Gastroesophageal sphincter (tissue), 3 donors: Measurements from ENCODE around the gene R3HDM2.

Experiments used
- POLR2A ChIP-seq, 2 donors: fragments of 450-650 bp; IDR thresholded peaks; one replicate each; pipeline ENCODE4 v1.6.1; 2017; ENCODE audit warnings: antibody characterized with exemption in 2 of 2, mild to moderate bottlenecking in 2 of 2, moderate library complexity in 1 of 2
- TF ChIP-seq, protein P1 (sequence below), 4 experiments: fragments of 200-600 bp in 2 of 4; fragments of 450-650 bp in 2 of 4; sonication (generic) in 1 of 4; IDR thresholded peaks; one replicate each; pipeline ENCODE4 v1.5.1; 2017 to 2019; ENCODE audit warnings: antibody characterized with exemption in 4 of 4, mild to moderate bottlenecking in 2 of 4, moderate library complexity in 2 of 4

DNA sequence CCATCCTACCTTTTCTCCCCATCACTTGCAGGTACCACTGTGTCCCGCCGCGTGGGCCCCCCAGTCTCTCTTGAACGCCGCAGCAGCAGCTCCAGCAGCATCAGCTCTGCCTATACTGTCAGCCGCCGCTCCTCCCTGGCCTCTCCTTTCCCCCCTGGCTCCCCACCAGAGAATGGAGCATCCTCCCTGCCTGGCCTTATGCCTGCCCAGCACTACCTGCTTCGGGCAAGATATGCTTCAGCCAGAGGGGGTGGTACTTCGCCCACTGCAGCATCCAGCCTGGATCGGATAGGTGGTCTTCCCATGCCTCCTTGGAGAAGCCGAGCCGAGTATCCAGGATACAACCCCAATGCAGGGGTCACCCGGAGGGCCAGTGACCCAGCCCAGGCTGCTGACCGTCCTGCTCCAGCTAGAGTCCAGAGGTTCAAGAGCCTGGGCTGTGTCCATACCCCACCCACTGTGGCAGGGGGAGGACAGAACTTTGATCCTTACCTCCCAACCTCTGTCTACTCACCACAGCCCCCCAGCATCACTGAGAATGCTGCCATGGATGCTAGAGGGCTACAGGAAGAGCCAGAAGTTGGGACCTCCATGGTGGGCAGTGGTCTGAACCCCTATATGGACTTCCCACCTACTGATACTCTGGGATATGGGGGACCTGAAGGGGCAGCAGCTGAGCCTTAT, 39.6 kb upstream of the R3HDM2 start:
- TF ChIP-seq, protein P1, sequence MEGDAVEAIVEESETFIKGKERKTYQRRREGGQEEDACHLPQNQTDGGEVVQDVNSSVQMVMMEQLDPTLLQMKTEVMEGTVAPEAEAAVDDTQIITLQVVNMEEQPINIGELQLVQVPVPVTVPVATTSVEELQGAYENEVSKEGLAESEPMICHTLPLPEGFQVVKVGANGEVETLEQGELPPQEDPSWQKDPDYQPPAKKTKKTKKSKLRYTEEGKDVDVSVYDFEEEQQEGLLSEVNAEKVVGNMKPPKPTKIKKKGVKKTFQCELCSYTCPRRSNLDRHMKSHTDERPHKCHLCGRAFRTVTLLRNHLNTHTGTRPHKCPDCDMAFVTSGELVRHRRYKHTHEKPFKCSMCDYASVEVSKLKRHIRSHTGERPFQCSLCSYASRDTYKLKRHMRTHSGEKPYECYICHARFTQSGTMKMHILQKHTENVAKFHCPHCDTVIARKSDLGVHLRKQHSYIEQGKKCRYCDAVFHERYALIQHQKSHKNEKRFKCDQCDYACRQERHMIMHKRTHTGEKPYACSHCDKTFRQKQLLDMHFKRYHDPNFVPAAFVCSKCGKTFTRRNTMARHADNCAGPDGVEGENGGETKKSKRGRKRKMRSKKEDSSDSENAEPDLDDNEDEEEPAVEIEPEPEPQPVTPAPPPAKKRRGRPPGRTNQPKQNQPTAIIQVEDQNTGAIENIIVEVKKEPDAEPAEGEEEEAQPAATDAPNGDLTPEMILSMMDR (IDR thresholded peaks at IDR 0.05), result no peak
- no peak for TF ChIP-seq POLR2A (IDR thresholded peaks at IDR 0.05)
